Right cardiac atrium (tissue), 5 donors: ENCODE measurements around the gene FCAR. TPM values are rescaled to one million over a fixed set of nuclear protein-coding genes. Genes with fewer than 3 reads are reported as not detected.
"Not testable (repeated sequence)": the region's sequence is repeated elsewhere in the genome, so short reads cannot be mapped to it uniquely, and the experiment has no call there.

ENCODE experiments used
- ATAC-seq, 2 donors: fragments of 200-7000 bp; cut with Tn5 transposase; one replicate each; pipeline versions ENCODE4 v1.8.0 to v1.9.1; 2020; ENCODE audit warnings: moderate library complexity in 2 of 2, mild to moderate bottlenecking in 1 of 2
- DNase-seq, 3 donors: peaks; one replicate each; pipeline ENCODE4 v3.0.0-alpha.2; 2020
- H3K27ac ChIP-seq: one replicate; pipeline ENCODE4 v1.5.1; 2013; ENCODE audit warnings: mild to moderate bottlenecking, low read length, control low read depth, moderate library complexity
- H3K27me3 ChIP-seq: one replicate; pipeline ENCODE4 v1.6.1; 2013; ENCODE audit not compliant: control insufficient read depth, insufficient read depth
- H3K4me1 ChIP-seq: one replicate; pipeline ENCODE4 v1.6.1; 2013; ENCODE audit warnings: low read length; ENCODE audit not compliant: control insufficient read depth, insufficient read depth
- H3K4me3 ChIP-seq: one replicate; pipeline ENCODE4 v1.5.1; 2013; ENCODE audit warnings: low read length, control low read depth
- H3K9me3 ChIP-seq: one replicate; pipeline ENCODE4 v1.6.1; 2013; ENCODE audit warnings: low read length; ENCODE audit not compliant: control insufficient read depth
- WGBS: extraction: QIAGEN DNeasy Blood & Tissue Kit; methylation state at CpG from one replicate; pipeline ENCODE4 v1.1.7; 2013; 5-methylcytosine and 5-hydroxymethylcytosine counted together
- intact Hi-C, 4 donors: fragments of 100-400 bp; cut with DNase I; formaldehyde crosslinking; loops; one replicate each; pipeline versions ENCODE4 v1.11.0 to v1.14.0; 2022 to 2023
- polyA plus RNA-seq: library from polyadenylated mRNA; stranded (reverse); fragments of 200-250 nt; gene quantifications from one replicate; pipeline ENCODE4 v1.2.3, GENCODE V29; 2013
- total RNA-seq, 4 donors: library from RNA; stranded (reverse); fragmentation: NEBNext Ultra II Directional; extraction: Animal tissue kit (Norgen Biotek cat#: 25700); gene quantifications; one replicate each; pipeline ENCODE4 v1.2.1, GENCODE V29; 2021
- donor health status: healthy with polysubstance abuse.
- donor health status: DM: no; HTN: yes; CAD: no.
- donor health status: DM: no; HTN: no; CAD: no.
- donor health status: DM: no; HTN: yes; CAD: no; lungs with severe emphysema.
- donor health status: DM: yes; HTN: yes; CAD: no.

FCAR gene
- total and polyA plus RNA-seq, 5 donors = 0.18 to 1.2 (median 0.49) TPM; not detected in 1

- H3K27me3 ChIP-seq = no peaks in the 10 kb centered on the region
- no peak overlapping the region for H3K4me3 ChIP-seq
- no peaks in the 10 kb centered on the region for H3K9me3 ChIP-seq
- H3K27ac ChIP-seq = no peak overlapping the region
- DNase-seq (no peak), ATAC-seq (no peak)
- no peaks in the 10 kb centered on the region for H3K4me1 ChIP-seq
- 37% methylated on average over 7 of the region's 7 CpGs for WGBS
- intact Hi-C loops = no loop called here
Observed at GRCh38 chr19:54893406-54893805, 19.4 kb downstream of the FCAR start.

- H3K9me3 ChIP-seq, DNase-seq, H3K4me1 ChIP-seq, ATAC-seq, H3K4me3 ChIP-seq, H3K27ac ChIP-seq, H3K27me3 ChIP-seq, intact Hi-C loops: not testable (repeated sequence)
- WGBS = 87% methylated on average over 16 of the region's 16 CpGs
Observed at GRCh38 chr19:54894106-54894505, 20.1 kb downstream of the FCAR start.

- WGBS = 63% methylated on average over 2 of the region's 2 CpGs
- DNase-seq (no peak), ATAC-seq (no peak)
- H3K9me3 ChIP-seq = no peaks in the 10 kb centered on the region
- H3K27me3 ChIP-seq = no peaks in the 10 kb centered on the region
- no peak overlapping the region for H3K27ac ChIP-seq
- H3K4me1 ChIP-seq = no peaks in the 10 kb centered on the region
- intact Hi-C loops = no loop called here
- no peak overlapping the region for H3K4me3 ChIP-seq
Observed at GRCh38 chr19:54896036-54896435, 22.0 kb downstream of the FCAR start.

GRCh38 chr19:54898685-54899084, 24.6 kb downstream of the FCAR start:
- H3K9me3 ChIP-seq, intact Hi-C loops, H3K27ac ChIP-seq, DNase-seq, H3K27me3 ChIP-seq, H3K4me1 ChIP-seq, H3K4me3 ChIP-seq, ATAC-seq: not testable (repeated sequence)
- 57% methylated on average over 7 of the region's 7 CpGs for WGBS

- intact Hi-C loops, H3K4me3 ChIP-seq, H3K27me3 ChIP-seq, H3K4me1 ChIP-seq, ATAC-seq, H3K9me3 ChIP-seq, H3K27ac ChIP-seq, DNase-seq: not testable (repeated sequence)
- WGBS = 85% methylated on average over 9 of the region's 9 CpGs
Observed at GRCh38 chr19:54899646-54900045, 25.6 kb downstream of the FCAR start.

- H3K9me3 ChIP-seq, H3K27ac ChIP-seq, intact Hi-C loops, H3K4me1 ChIP-seq, ATAC-seq, H3K4me3 ChIP-seq, H3K27me3 ChIP-seq: not testable (repeated sequence)
- DNase-seq = peak in 1 of 3 donors; percentile 44
- 75% methylated on average over 8 of the region's 8 CpGs for WGBS
Observed at GRCh38 chr19:54901153-54901552, 27.1 kb downstream of the FCAR start.

- intact Hi-C loops = no loop called here
- WGBS = 86% methylated on average over 3 of the region's 3 CpGs
- no peak overlapping the region for H3K4me3 ChIP-seq
- no peak for DNase-seq
- H3K9me3 ChIP-seq = no peaks in the 10 kb centered on the region
- H3K27me3 ChIP-seq = no peaks in the 10 kb centered on the region
- ATAC-seq = no peak
- no peaks in the 10 kb centered on the region for H3K4me1 ChIP-seq
- no peak overlapping the region for H3K27ac ChIP-seq
Observed at GRCh38 chr19:54902061-54902460, 28.0 kb downstream of the FCAR start.

GRCh38 chr19:54903303-54903702, 29.3 kb downstream of the FCAR start:
- 92% methylated on average over 6 of the region's 6 CpGs for WGBS
- ATAC-seq (no peak), DNase-seq (no peak)
- H3K4me1 ChIP-seq = no peaks in the 10 kb centered on the region
- no peak overlapping the region for H3K27ac ChIP-seq
- no peaks in the 10 kb centered on the region for H3K27me3 ChIP-seq
- no peaks in the 10 kb centered on the region for H3K9me3 ChIP-seq
- H3K4me3 ChIP-seq = no peak overlapping the region
- intact Hi-C loops = no loop called here

- DNase-seq, H3K4me3 ChIP-seq, H3K27ac ChIP-seq, intact Hi-C loops, H3K27me3 ChIP-seq, ATAC-seq, H3K9me3 ChIP-seq, H3K4me1 ChIP-seq: not testable (repeated sequence)
- 81% methylated on average over 4 of the region's 4 CpGs for WGBS
Observed at GRCh38 chr19:54904261-54904660, 30.2 kb downstream of the FCAR start.

GRCh38 chr19:54905421-54905802, 31.4 kb downstream of the FCAR start:
- Histone ChIP-seq H3K27ac (no peak overlapping the region), H3K4me1 (no peaks in the 10 kb centered on the region), H3K27me3 (no peaks in the 10 kb centered on the region), H3K4me3 (no peak overlapping the region), H3K9me3 (no peaks in the 10 kb centered on the region)
- ATAC-seq (no peak), DNase-seq (no peak)
- 22% methylated on average over 5 of the region's 5 CpGs for WGBS
- intact Hi-C loops = no loop called here

GRCh38 chr19:54905803-54906511, 31.9 kb downstream of the FCAR start, which contains the start of gene NCR1:
TSS of gene NCR1 (plus strand) at chr19:54906148. CDS start at chr19:54906188, 40 bp downstream.
- Histone ChIP-seq H3K27ac (no peak within 1 kb of the TSS), H3K4me3 (no peak within 1 kb of the TSS), H3K27me3 (no peaks in the 10 kb centered on the region), H3K4me1 (no peaks in the 10 kb centered on the region), H3K9me3 (no peaks in the 10 kb centered on the region)
- intact Hi-C loops = no loop called here
- DNase-seq = no peak
- WGBS = 33% methylated on average over 22 of the region's 22 CpGs
- ATAC-seq = no peak

- WGBS = 85% methylated on average over 7 of the region's 7 CpGs
- Histone ChIP-seq H3K4me1 (no peaks in the 10 kb centered on the region), H3K9me3 (no peaks in the 10 kb centered on the region), H3K27me3 (no peaks in the 10 kb centered on the region), H3K27ac (no peak overlapping the region), H3K4me3 (no peak overlapping the region)
- intact Hi-C loops = no loop called here
- ATAC-seq (no peak), DNase-seq (no peak)
Observed at GRCh38 chr19:54906819-54907218, 32.8 kb downstream of the FCAR start.
